IPS-18c (cell line): ENCODE data around the gene ZNRF3.

ENCODE experiments used
- H3K4me3 ChIP-seq: 2 replicates; pipeline ENCODE4 v1.7.0; 2013; ENCODE audit warnings: low read depth, mild to moderate bottlenecking, low read length, moderate library complexity; ENCODE audit not compliant: insufficient read depth
- H3K9me3 ChIP-seq: one replicate; pipeline ENCODE4 v1.6.1; 2013; ENCODE audit warnings: mild to moderate bottlenecking, low read length, moderate library complexity; ENCODE audit not compliant: control insufficient read depth, insufficient read depth

Gene ZNRF3

DNA sequence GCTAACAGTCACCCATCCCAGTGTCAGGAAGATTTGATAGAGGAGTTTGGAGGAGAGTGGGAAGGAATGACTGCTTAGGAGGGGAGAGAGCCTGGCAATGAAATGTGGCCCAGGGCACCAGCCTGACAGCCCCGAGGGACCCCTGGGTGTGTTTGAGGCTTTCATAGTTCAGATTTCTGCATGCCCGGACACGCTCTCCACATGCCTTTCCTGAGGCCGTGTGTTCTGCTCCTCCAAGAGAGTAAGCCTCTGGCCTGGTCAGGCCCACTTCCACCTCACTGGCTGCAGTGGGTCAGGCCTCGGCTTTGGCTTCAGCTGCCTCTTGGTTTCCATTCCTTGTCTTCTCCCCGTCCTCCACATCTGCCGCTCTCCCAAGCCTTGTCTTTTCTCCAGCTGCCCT is 99.8 kb downstream of the ZNRF3 start:
- Histone ChIP-seq H3K9me3 (no peaks in the 10 kb centered on the region), H3K4me3 (no peak overlapping the region)

DNA sequence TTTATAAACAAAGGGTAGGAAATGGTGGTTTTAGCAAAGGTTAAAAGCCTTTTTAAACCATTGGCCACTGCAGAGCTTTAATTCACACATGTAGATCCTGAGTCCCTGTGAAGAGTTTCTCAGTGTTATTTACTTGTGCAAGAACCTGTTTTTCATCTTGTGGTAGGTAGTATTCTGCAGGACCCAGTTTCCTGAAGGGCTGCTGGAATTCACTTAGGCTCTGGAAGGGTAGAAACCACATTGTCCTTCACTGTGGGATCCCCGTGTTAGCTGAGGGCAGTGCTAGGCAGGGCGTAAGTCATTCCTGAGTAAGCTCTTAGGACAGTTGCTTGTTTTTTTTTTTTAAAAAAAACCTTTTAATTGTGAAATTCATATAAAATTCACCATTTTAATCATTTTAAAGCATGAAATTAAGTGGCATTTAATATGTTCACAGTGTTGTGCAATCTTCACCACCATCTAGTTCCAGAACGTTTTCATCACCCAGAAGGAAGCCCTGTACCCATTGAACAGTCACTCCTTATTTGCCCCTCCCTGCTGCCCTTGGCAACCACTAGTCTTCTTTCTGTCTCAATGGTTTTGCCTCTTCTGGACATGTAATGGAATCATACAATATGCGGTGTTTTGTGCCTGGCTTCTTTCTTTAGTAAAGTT is 100.5 kb downstream of the ZNRF3 start:
- no peaks in the 10 kb centered on the region for H3K9me3 ChIP-seq
- no peak overlapping the region for H3K4me3 ChIP-seq

DNA sequence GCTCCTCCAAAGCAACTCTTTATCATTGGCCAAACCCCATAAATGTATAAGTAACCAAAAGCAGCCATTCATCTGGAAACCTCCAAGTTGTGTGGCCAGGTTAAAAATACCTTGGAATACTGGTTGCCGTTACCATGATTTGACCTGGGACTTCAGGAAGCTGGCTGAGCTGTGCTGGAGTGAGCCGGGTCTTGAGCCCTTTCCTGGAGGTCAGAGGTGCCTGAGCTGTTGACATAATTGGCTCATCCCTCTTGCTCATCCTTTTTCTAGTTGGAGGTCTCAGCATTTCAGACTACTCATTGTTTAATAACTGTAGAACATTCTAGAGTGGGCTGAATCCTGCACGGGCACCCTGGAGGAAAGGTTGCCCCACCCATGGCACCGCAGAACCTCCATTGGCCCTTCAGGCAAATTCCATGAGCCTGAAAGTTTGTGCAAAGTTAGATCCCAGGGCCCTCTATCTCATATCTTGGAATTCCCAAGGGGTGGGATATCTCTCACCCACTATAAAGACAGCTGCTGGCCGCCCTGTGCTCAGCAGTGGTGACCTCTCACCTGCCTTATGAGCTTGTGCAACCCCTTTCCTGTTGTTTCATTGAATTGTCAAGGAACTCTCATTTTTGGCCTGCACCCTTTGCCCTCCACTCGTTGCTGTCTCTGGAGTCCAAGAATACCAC is 101.2 kb downstream of the ZNRF3 start:
- no peak overlapping the region for H3K4me3 ChIP-seq
- no peaks in the 10 kb centered on the region for H3K9me3 ChIP-seq

DNA sequence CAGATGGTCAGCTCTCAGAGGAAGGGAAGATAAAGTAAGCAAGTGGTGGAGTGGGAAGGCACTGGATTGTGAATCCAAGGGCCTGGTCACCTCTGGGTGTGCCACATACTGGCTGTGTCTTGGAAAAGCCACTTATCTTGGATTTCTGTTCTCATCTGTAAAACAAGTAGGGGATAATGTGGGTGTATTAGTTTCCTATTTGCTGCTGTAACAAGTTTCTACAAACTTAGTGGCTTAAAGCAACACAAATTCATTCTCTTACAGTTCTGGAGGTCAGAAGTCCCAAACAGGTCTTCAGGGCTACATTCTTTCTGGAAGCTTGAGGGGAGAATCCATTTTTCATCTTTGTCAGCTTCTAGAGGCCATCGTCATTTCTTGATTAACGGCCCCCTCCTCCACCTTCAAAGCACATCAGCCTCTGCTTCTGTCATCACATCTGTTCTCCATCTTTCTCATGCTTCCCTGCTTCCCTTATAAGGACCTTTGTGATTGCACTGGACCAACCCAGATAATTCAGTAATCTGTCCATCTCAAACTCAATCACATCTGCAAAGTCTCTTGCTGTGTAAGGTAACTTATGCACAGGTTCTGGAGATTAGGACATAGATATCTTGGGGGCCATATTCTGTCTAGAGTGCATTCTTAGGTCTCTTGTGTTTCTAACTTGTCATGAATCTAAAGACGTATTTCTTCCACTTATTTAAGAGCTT is 102.4 kb downstream of the ZNRF3 start:
- no peak overlapping the region for H3K4me3 ChIP-seq
- H3K9me3 ChIP-seq, result no peaks in the 10 kb centered on the region

DNA sequence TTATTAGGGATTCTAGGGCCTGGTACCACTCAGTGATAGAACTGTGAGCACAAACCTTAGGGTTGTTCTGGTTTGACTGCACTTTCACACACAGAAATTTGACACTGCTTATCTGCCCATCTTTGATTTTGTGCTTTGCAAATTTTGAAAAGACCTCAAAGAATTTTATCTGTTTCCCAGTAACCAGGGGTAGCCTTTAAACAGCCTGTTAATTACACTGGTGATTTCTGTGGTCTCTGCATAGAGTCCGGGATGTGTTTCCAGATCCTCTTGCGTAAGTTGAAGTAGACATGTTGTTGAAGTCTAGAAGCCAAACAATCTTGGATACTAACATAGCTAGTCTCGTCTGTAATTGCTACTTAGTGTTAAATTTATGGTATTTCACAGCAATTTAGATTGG is 103.0 kb downstream of the ZNRF3 start:
- Histone ChIP-seq H3K9me3 (no peaks in the 10 kb centered on the region), H3K4me3 (no peak overlapping the region)

DNA sequence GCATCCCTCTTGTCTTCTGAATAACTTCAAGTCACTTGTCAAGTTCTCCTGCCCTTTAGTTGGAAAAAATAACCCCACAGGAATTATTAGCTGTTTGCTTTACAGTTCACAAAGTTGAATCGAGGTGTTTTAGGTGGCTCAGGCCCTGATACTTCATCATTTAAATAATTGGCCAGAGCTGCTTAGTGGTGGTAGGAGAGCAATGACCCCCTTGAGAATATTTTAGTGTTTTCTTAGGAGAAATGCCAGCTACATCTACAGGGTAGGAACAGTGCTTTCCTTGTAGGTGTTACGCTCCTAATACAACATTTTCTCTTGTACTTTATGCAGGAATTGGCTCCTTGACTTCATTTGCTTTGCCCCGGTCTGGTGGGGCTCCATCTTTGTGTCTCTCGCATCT is 105.1 kb downstream of the ZNRF3 start:
- Histone ChIP-seq H3K9me3 (no peaks in the 10 kb centered on the region), H3K4me3 (no peak overlapping the region)

DNA sequence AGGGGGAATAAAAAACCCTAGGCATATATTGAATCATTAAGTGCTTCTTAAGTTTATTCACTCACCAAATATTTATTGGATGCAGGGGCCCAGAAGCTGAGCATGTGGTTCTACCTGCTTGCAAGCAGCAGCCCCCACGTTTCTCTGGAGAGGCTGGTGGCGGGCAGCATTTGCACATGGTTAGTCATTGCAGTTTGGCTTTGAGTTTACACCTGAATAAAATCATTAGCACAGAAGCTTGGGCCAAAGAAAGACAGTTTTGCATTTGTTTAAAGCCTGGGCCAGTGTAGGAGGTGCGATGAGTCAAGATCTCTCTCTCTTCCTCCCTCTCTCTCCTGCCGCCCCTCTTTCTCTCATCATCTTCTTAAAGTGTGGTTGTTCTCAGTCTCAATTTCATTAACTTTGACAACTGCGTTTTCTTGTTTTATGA is 105.7 kb downstream of the ZNRF3 start:
- peak overlapping the region; percentile 9; the same call in 1 of the 2 replicates for H3K4me3 ChIP-seq
- H3K9me3 ChIP-seq, result no peaks in the 10 kb centered on the region

DNA sequence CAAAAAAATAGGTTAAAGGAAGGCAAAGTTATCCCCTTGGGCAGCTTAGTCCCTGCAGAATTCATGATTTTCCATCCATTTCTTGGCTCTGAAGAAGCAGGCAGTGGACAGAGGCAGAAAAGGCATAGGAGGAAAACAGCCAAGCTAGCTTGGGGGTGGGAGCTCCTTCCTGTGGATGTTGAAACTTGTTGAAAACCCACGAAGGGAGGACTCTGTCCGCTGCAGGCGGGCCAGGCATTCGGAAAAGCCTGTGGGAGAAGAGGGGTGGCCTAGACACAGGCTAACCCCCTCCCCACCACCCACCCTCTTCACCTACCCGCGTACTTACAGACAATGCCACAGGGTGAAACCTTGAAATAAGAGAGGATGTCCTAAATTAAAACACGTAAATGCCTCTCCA is 106.1 kb downstream of the ZNRF3 start:
- no peaks in the 10 kb centered on the region for H3K9me3 ChIP-seq
- peak overlapping the region; percentile 9; the same call in 1 of the 2 replicates for H3K4me3 ChIP-seq

DNA sequence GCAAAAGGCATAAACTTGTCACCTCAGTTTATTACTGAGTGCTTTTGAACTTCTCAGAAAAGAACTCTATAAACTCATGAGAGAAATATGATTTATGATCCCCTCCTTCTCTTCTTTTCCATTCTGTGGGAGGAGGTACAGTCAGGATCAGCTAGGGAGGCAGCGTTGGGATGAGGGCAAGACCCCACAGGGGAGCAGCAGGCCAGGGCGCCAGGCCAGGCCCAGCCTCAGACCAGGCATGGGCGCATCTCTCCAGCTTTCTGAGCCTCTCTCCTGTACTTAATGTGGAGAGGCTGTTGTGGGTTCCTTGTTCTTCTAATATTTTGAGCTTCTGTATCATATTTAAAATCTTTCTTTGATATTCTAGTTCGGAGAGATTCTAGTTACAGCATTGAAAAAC is 106.5 kb downstream of the ZNRF3 start:
- H3K9me3 ChIP-seq, result no peaks in the 10 kb centered on the region
- no peak overlapping the region for H3K4me3 ChIP-seq

DNA sequence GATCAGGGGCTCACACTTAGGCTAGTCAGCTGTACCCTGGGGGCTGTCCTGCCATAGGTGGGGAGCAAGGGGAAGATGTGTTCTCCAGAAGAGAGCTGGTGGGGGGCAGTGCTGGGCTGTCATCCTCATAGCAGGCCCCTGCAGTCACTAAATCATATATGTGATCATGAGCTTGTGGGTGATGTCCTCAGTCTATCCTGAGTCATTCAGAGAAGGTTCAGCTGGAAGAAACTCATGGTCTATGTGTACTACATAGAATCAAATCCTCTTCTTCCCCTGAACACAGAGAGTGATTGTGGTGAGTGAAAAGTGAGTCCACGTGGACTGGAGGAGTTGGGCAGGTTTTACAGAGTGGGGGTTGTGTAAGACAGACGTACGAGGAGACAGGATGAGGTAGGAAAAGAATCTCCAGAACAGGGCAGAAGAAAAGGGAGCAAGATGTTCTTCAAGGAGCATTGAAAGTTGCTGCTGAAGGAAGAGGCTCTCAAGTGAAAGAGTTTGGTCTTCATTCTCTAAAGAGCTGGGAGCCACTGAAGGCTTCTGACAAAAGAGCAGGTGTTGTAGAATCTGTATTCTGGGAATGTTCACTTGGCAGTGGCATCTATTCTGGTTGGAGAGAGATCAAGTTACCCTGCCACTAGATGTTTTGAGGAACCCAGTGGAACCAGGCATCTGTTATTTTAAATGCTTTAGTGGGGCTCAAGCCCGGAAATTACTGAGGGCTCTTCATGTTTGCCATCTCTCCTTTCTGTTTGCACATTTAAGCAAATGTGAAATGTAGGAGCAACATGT is 109.4 kb downstream of the ZNRF3 start:
- Histone ChIP-seq H3K9me3 (no peaks in the 10 kb centered on the region), H3K4me3 (no peak overlapping the region)

DNA sequence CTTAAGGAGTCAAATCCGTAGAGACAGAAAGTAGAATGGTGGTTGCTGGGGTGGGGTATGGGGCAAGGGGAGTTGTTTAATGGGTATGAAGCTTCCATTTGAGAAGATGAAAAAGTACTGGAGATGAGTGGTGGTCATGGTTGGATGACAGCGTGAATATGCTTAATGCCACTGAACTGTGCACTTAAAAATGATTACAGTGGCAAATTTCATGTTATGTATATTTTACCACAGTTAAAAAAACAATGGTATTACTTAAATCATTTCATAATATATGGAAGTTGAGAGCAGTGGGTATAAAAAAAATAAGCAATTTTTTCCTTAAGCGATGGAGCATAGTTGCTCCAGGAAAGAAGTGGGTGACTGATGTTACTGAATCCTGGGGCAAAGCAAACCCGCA is 111.2 kb downstream of the ZNRF3 start:
- no peak overlapping the region for H3K4me3 ChIP-seq

DNA sequence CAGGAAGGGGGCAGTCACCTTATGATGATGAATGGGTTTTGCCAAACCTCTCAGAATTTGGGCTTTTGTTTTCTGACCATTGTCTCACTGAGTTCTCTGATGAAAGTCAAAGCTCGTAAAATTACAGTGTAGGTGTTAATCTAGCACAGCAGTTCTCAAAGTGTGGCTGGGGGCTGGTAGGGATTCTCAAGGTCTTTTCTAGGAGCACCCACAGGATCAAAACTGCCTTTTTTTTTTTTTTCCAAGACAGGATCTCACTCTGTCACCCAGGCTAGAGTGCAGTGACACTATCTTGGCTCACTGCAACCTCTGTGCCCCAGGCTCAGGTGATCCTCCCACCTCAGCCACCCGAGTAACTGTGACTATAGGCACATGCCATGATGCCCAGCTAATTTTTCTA is 112.2 kb downstream of the ZNRF3 start:
- H3K9me3 ChIP-seq, result no peaks in the 10 kb centered on the region
- H3K4me3 ChIP-seq, result no peak overlapping the region

More for the DNA sequence above, 111.2 kb downstream of the ZNRF3 start:
- H3K9me3 ChIP-seq, result no peaks in the 10 kb centered on the region

DNA sequence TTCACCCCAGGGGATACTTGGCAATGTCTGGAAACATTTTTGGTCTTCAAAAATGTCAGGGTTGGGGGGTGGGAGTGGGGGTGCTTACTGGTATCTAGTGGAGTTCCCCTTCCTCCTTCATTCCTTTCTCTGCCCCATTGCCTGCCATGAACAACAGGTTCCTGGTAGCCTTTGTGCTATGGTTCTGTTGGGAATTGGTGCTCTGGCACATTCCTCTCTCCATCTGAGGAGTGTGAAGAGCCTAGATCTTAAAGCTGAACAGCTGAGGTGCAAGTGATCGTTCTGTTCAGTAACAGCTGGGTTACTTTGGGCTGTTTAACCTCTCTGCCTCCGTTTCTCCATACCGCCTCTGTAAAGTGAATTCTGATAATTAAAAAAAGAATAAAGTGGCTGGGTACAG is 114.0 kb downstream of the ZNRF3 start:
- Histone ChIP-seq H3K9me3 (no peaks in the 10 kb centered on the region), H3K4me3 (no peak overlapping the region)

DNA sequence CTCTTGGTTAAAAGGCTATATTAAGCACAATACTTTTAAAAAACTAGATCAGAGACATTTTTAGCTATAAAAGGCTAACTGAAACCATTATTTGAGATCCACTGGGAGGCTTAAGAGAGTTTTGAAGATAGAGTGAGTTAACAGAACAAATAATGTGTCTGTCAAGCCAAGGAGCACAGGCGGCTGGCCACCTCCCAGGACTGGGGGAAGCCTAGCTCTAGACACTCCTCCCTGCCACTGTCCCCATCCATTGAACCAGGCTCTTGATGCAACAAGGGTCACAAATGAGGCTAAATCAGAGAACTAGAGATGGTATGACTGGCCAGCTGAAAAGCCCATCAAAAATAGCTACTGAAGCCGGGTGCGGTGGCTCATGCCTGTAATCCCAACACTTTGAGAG is 115.3 kb downstream of the ZNRF3 start:
- no peaks in the 10 kb centered on the region for H3K9me3 ChIP-seq
- H3K4me3 ChIP-seq, result no peak overlapping the region

DNA sequence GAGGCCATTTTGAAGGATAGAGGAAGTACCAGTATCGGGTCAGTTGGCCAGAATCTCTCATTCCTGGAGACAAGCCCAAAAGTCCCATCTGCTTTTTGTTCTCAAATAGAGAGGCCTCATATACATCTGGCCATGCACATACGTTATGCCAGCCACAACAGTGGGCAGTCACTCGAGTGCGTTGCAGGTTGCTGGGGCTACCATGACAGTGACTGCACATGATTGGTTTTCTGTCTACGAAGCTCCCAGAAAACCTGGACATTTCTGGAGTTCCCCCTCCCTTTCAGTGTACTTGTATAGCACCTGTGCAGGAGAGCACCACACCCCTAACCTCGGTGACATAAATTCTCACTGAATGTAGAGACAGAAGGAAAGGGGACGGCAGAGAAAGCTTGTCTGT is 116.1 kb downstream of the ZNRF3 start:
- Histone ChIP-seq H3K9me3 (no peaks in the 10 kb centered on the region), H3K4me3 (no peak overlapping the region; the same call in 1 of the 2 replicates)

DNA sequence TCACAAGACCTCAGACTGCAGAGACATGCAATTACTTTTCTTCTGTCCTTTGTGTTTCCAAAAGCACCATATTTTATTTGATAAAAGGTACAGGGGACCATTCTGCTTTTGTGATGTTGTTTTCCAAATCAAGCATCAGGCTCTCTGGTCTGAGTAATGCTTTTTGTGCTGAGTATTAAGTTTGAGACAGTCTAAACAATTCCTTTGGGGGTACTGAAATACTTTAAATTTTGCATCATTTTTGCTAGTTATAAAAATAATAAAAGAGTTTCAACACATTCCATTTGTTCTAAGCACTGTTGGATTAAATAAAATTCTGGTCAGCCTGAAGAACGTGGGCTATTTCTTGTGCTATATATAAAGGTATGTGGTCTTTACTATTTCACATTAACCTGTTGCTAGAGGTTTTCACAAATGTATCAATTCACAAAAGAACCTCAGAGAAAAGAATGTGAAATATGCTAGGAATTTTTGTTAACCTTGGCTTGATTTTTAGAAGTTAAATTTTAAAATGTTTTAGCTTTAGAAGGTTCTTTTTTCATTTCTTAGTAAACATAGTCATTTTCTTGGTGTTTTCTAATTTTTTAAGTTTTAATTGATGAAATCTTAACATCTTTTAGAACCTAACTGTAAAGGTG is 116.7 kb downstream of the ZNRF3 start:
- Histone ChIP-seq H3K4me3 (no peak overlapping the region), H3K9me3 (no peaks in the 10 kb centered on the region)

DNA sequence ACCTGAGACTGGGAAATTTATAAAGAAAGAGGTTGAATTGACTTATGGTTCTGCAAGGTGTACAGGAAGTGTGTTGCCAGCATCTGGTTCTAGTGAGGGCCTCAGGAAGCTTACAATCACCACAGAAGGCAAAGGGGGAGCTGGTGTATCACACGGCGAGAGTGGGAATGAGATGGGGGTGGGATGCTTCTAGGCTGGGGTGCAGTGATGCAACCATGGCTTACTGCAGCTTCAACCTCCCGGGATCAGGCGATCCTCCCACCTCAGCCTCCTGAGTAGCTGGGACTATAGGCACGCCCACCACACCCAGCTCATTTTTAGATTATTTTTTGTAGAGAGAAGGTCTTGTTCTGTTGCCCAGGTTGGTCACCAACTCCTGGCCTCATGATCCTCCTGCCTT is 117.3 kb downstream of the ZNRF3 start:
- Histone ChIP-seq H3K9me3 (no peaks in the 10 kb centered on the region), H3K4me3 (no peak overlapping the region)
